NCI-H146 treated with DMSO at 0.1 percent for 48 hours (cell line): ENCODE measurements around the gene NUP54.

ENCODE experiments used
- DNase-seq: peaks from one replicate; lab custom pipeline; 2025; ENCODE audit not compliant: unreplicated experiment; lab: John Stamatoyannopoulos, UW

Gene NUP54

GRCh38 chr4:76147454-76148141 lies 599 bp downstream of the NUP54 start:
- peak; percentile 76 for DNase-seq

- no peak for DNase-seq
Measured at GRCh38 chr4:76144546-76144945, 3.7 kb downstream of the NUP54 start.

GRCh38 chr4:76141241-76141640 lies 7.0 kb downstream of the NUP54 start:
- DNase-seq, result no peak

- DNase-seq, result no peak
Measured at GRCh38 chr4:76127754-76128153, 20.4 kb downstream of the NUP54 start.

- DNase-seq, result no peak
Measured at GRCh38 chr4:76125816-76126215, 22.4 kb downstream of the NUP54 start.

- no peak for DNase-seq
Measured at GRCh38 chr4:76120199-76120598, 28.0 kb downstream of the NUP54 start.

- no peak for DNase-seq
Measured at GRCh38 chr4:76117536-76117935, 30.7 kb downstream of the NUP54 start.

- DNase-seq, result no peak
Measured at GRCh38 chr4:76116821-76117220, 31.4 kb downstream of the NUP54 start.

- DNase-seq, result no peak
Measured at GRCh38 chr4:76108467-76109181, 39.6 kb downstream of the NUP54 start.

- DNase-seq, result no peak
Measured at GRCh38 chr4:76106442-76106841, 41.8 kb downstream of the NUP54 start.

GRCh38 chr4:76105652-76106051 lies 42.5 kb downstream of the NUP54 start:
- no peak for DNase-seq

GRCh38 chr4:76096076-76096475 lies 52.1 kb downstream of the NUP54 start:
- DNase-seq, result no peak

GRCh38 chr4:76095568-76095967 lies 52.6 kb downstream of the NUP54 start:
- DNase-seq, result no peak

- DNase-seq, result no peak
Measured at GRCh38 chr4:76091052-76091451, 57.1 kb downstream of the NUP54 start.

GRCh38 chr4:76090241-76090691 lies 57.9 kb downstream of the NUP54 start:
- DNase-seq, result no peak

- no peak for DNase-seq
Measured at GRCh38 chr4:76088719-76089118, 59.5 kb downstream of the NUP54 start.

- DNase-seq, result peak; percentile 63
Measured at GRCh38 chr4:76087007-76087769, 61.0 kb downstream of the NUP54 start.

GRCh38 chr4:76084542-76084941 lies 63.7 kb downstream of the NUP54 start:
- DNase-seq, result no peak

- no peak for DNase-seq
Measured at GRCh38 chr4:76083386-76083988, 64.7 kb downstream of the NUP54 start.

- DNase-seq, result no peak
Measured at GRCh38 chr4:76078033-76078613, 70.1 kb downstream of the NUP54 start.

GRCh38 chr4:76074993-76075600 lies 73.1 kb downstream of the NUP54 start:
- DNase-seq, result no peak
